COLO829 (cell line): Measurements from ENCODE around the gene SRSF10.
"Not testable (repeated sequence)": the region's sequence is repeated elsewhere in the genome, so short reads cannot be mapped to it uniquely, and the experiment has no call there.

Experiments used
- DNase-seq: peaks from one replicate; pipeline ENCODE4 v3.0.0; 2012; ENCODE audit warnings: low spot score

SRSF10 gene

DNA sequence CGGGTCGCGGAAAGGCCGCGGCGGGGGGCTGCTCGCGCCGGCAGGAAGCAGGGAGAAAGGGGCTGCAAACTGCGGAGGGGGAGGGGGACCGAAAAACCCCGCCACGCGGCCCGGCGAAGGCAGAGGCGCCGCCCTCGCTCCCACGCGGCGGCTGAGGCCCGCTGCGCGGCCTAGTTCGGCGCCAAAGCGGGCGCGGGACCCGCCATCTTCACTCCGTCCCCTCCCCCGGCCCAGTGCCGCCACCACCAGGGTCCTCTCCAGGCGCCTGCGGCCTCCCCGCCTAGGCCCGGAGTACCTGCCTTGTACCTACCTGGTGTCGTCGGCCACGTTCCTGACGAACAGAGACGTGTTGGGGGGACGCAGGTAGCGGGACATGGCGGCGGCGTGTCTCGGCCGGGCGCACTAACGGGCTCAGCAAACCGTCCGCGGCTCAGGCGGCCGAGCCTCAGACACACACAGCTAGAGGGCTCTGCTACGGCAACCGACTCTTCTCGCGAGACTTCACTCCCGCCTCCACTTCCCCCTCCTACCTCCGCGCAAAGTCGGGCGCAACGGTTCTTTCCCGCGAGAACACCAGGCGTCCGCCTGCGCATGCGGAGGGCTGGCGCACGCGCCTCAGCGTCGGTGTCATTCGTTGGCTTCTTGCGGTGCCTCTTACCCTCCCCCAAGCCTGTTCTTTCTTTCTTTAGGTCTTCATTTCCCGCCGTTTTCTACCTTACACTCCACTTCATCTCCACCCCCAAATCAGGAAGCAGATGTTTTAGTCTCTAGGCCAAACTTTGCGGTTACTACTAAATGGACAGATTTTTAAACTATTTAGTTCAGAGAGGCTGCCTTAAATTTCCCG is at the start of gene SRSF10:
SRSF10 (minus strand) TSS at position 447 of the 847 bp plus-strand sequence; CDS start at position 375, 72 bp downstream.
- peak; percentile 96 for DNase-seq

DNA sequence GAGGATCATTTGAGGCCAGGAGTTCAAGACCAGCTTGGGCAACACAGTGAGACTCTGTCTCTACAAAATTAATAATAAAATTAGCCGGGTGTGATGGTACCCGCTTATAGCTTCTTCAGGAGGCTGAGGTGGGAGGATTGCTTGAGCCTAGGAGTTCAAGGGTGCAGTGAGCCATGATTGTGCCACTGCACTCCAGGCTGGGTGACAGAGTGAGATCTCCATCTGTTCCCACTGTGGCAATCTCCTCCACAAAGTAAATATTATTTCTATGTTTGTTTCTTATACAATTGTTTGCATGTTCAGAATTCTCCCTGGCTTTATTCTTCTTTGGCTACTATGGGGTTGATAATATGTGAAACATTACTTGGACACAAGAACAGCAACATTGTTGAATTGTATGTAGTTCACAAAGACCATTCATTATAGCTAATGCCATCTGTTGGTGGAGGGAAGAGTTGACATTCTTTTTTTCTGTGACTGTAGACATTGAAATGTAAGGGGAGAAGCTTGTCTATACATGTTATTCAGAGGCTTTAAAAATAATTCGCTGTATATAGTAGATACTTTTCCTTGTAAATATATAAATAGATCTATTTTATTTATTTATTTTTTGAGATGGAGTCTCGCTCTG is 47.8 kb upstream of the SRSF10 start:
- peak; percentile 57 for DNase-seq

DNA sequence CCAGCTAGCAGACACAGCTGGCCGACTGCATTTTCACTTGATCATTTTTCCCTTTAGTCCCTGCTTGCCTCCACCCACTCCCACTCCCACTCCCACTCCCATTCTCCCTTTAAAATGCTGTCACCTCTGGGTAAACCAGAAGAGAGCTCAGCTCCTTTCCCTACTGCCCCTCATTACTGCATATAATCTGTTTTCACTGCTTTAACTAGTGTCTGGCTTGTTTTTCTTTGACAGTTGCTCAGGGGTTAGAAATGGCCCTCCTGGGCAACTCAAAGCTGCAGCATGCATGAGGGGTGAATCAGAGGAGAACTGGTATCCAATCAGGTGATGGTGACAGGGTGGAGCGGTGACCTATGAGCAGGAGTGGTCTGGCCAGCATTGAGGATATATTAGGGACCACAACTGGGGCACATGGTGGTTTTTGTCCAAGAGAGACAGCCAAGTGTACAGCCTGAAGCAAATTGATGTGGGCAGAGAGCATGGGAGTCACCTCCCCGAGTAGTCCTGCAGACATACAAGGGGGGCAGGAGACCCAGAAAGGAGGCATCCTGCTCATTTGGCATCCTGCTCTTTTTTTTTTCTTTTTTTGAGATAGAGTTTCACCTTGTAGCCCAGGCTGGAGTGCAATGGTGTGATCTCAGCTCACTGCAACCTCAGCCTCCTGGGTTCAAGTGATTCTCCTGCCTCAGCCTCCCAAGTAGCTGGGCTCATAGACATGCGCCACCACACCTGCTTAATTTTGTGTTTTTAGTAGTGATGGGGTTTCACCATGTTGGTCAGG is 42.6 kb upstream of the SRSF10 start:
- no peak for DNase-seq

DNA sequence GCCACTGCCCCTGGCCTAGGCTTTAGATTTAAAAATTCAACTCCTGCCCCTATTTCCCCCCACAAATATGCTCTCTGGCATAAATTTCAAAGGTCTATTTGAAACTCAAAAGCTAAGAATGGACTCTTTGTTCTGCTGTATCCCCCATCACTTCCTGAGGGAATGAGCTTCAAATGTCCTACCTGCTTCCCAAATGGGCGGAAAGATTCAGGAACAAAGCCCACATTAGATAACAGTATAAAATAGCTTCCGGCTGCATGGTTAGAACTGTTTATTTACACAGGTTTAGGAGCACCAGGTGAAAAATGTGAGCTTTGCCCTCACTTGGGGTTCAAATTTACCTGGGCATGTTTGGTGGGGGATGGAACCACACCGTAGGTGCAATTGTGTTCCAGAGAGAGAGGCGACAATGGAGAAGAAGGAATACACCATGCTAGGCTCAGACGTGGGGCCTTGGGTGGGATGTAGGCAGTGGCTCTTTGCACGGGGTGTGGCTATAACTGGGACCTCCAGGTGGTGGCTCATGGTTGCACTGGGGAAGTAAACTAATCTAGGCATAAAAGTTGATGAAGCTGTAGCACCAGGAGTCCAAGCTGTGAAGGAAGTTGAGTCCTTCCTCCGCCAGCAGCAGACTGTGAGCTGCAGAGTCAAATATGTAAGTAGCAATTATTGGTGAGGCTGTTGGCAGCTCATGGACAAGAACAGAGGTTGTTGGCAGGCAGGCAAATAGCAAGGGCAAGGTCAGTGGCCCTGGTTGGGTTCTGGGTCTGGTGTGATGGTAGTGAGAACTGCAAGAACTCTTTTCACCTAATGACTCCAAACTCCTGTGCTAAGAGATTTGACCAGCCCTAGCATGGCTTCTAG is 41.5 kb upstream of the SRSF10 start:
- DNase-seq, result no peak

DNA sequence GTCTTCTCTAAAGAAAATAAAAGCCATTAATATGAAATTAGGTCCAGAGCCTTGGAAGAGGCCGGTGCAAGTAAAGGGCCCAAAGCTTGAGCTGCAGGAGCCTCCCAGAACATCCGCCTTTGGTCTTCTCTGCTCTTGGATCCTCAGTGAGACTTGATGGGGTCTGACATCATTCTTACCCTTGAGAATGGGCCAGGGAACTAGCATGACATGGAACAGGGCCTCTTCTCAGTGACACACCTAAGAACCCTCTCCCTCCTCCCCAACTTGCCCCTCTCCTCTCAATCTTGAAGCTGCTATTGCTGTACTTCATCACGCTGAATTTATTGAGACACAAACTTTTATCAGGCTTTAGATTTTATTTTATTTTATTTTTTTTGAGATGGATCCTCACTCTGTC is 40.3 kb upstream of the SRSF10 start:
- no peak for DNase-seq

DNA sequence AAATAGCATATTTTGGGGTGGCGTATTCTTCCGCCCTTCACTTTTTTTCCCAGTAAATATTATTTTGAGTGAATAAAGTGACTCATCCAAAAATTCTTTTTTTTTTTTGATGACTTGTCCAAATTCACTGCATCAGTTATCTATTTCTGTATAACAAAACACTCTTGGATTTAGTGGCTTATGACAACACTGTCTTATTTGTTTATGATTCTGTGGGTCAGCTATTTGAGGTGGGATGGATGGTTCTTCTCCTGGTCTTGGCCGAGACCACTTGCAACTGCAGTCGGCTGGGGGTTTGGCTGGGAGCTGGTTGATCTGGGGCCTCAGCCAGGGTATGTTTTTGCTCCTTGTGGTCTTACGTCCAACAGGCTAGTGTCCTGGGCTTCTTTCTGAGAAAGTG is 39.9 kb upstream of the SRSF10 start:
- DNase-seq, result no peak

DNA sequence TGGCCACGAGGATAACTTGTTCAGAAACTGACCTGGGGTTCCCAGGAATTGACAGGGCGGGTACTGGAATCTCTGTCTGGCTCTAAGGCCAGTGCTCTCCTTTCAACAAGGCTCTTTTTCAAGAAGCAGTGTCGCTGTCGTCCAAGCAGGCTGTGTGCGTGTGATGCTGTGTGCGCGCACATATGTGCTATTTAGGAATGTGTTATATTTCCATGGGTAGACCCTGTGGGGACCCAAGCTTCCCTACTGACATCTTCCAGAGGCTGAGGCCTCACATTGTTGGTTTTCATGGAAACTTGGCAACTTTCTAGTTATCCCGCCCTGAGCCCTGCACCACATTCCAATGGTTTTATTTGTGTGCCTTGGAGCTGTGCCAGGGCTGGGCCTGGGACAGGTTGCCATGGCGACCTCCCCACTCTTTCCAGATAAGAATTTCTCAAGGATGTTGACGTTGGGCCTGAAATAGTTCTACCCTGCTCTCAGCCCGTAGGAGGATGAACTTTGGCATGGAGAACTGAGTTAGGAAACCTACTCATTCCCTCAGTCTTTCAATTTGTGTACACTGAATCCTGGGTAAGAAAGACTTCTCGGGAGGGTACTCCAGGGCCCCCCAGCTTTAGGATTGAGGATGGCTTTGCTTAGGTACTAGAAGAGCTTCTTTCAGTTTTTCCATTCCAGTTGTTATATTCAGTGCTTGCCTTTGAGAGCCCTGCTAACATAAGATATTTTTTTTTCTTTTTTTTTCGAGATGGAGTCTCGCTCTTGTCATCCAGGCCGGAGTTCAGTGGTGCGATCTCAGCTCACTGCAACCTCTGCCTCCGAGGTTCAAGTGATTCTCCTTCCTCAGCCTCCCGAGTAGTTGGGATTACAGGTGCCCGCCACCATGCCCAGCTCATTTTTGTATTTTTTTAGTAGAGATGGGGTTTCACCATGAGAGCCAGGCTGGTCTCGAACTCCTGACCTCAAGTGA is 38.8 kb upstream of the SRSF10 start:
- peak; percentile 86 for DNase-seq

DNA sequence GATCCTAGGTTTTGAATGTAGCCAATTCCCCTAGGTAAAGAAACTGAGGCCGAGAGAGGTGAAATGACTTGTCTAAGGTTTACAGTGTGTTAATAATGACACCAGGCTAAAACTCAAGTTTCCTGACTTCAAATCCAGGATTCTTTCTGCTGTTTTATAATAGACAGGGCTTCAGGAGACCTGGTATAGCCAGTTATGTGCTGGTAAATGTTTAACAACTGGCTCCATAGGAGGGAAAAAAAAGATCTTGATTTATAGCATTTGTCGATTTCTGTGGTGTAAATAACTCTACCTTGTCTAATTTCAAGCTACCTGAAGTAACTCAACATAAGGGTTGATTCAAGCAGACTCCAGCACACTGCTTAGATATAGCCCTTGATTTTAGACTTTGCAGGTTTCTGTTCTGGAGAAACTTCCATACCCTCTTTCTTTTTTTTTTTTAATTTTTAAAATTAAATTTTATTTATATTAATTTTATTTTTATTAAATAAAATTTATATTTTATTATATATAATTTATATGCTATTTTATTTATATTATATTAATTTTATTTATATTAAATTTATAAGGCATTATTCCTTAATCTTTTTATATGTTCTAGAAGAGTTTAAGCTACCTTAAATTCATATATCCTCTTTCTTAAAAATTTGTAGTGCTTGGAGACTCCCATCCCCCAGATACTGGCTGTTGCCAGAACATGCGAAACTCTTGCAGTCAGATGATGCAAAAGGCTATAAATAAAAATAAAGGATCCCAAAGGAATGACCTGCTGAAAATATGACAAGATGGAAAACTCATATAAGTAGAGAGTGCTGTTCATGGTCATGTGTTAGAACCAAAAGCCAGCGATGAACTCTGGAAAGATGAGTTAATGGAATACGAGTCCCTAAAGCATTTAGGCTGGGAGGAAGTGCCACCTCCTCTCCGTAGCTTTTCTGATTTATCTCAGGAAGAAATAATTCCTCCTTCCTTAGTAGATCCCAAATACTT is 35.4 kb upstream of the SRSF10 start:
- peak; percentile 54 for DNase-seq

DNA sequence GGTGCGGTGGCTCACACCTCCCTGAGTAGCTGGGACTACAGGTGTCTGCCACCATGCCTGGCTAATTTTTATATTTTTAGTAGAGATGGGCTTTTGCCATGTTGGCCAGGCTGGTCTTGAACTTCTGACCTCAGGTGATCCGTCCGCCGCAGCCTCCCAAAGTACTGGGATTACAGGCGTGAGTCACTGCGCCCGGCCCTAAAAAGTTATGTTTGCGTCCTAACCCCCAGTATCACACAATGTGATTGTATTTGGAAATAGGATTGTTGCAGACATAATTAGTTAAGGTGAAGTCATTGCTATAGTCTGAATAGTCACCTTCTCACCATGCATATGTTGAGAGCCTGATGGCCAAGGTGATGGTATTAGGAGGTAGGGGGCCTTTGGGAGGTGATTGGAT is 32.8 kb upstream of the SRSF10 start:
- DNase-seq, result not testable (repeated sequence)

DNA sequence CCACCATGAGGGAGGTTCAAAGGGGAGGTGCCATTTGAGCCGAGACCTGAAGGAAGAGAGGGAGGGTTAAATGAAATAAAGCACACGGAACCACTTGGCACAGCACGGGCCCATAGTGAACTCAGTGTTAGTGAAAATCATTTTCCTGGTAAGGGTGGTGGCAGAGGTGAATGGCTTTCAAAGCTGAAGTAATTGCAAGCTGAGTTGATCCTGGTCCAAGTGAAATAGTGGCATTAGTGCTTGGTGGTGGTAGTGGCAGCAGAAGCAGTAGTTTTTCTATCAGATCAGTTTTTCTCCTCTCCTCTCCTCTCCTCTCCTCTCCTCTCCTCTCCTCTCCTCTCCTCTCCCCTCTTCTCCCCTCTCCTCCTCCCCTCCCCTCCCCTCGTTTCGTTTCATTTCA is 30.5 kb upstream of the SRSF10 start:
- DNase-seq, result no peak

DNA sequence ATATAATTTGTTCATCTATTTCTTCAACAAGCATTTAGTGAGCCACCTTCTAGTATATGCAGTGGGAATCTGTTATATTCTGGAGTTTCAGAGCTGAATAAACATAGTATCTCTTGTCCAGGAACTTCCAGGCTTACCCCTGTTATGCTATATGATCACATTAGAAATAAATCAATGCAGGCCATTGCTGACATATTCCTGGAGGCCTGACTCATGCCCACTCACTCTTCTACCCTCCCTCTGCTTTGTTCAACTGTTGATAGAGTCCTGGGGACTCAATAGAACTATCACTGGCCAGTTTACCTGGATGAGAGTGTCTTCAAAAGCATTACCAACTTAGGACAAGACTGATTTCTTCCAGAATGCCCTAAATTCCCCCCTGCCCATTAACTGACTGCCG is 29.3 kb upstream of the SRSF10 start:
- peak; percentile 48 for DNase-seq

DNA sequence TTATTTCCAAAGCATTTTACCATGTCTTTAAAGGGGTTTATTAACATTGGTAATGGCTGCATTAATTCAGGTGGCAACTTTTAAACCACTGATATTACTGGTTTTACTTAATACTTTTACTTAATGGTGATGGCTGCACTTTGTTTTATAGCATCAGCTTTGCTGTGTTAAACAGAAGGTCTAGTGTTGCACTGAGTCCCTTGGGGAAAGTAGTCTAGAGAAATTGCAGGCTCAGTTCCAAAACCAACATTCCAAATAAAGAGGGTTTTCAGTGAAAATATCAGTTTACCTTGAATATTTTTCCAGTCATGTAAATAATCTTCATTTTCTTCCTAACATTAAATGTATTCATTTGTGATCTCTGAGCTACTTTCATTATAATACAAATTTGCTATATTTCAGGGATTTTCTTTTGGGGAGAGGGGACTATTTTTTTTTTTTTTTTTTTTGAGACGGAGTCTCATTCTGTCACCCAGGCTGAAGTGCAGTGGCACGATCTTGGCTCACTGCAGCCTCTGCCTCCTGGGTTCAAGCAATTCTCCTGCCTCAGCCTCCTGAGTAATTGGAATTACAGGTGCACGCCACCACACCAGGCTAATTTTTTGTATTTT is 28.6 kb upstream of the SRSF10 start:
- DNase-seq, result peak; percentile 93

DNA sequence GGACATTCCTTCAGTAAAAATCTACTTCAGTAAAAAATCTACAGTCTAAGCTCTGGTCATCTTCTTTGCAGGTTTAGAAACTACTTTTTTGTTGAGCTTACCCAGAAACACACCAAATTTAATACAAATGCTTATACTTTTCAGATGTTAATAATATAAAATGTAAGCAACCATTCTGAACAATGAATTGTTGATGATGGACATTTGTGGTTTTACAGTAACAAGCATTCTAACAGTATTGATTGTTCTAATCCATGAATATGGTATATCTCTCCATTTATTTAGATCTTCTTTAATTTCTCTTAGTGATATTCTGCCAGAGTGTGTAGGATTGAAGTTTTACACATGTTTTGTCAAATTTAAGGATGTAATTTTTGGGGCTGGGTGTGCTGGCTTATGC is 27.0 kb upstream of the SRSF10 start:
- DNase-seq, result no peak

DNA sequence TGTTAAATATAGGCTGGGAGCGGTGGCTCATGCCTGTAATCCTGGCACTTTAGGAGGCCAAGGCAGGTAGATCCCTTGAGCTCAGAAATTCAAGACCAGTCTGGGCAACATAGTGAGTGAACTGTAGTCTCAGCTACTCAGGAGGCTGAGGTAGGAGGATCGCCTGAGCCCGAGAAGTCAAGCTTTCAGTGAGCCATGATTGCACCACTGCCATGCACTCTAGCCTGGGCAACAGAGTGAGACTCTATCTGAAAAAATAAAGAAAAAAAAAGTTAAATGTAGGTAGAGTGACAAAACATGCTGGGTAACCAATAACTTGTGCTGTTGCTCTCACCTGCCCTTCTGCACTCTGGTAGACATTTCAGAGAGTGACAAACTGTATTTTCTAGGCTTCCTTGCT is 25.0 kb upstream of the SRSF10 start:
- DNase-seq, result no peak

DNA sequence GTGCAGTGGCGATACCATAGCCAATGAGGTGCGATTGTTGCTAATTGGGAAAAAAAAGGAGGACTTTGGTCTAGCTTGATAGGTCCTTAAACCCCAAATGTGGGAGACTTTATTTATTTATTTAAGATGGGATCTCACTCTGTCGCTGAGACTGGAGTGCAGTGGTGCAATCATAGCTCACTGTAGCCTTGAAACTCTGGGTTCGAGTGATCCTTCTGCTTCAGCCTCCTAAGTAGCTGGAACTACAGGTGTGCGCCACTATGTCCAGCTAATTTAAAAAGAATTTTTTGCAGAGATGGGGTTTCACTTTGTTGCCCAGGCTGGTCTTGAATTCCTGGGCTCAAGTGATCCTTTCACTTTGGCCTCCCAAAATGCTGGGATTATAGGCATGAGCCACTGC is 24.0 kb upstream of the SRSF10 start:
- DNase-seq, result no peak

DNA sequence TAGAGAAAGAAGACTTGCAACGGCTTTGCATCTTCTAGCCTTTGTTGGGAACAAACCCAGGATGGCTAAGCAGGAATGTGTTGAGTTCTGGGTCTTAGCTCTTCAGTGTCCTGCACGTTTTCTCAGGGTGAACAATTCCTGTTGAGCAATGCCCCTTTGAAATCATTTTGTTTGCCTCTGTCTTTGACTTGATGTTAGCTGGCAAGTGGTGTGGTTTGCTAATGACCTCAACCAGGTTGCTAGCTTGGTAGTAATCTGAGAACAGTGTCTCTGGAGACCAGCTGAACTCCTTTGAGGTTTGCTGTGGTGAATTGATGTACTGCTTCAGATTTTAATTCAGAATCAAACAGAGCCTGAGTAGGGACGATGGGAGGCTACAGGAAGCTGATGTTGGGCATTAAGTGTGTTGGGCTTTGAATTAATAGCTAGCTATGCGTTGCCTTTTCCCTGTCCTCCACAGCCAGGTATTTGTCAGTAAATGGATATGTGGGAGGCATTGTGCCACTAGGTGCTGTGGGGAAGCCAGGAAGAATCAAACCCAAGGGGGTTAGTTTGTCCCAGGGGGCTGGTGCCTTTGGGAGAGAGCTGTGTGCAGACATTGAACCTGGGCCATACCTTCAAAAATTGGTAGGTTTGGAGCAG is 23.3 kb upstream of the SRSF10 start:
- no peak for DNase-seq

DNA sequence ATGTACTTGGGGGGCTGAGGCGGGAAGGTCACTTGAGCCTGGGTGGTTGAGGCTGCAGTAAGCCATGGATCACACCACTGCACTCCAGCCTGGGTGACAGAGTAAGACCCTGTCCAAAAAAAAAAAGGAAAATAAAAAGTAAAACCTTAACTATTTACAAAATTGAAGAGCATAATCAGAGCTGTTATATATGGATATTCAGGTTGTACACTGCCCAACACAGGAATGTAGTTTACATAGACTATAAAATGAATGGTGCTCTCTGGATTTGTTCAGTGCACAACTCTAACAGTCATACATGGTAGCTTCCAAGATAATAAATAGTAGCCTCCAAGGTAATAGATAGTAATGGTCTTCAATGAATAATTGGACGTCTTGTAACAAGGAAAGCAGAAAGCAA is 22.6 kb upstream of the SRSF10 start:
- no peak for DNase-seq

DNA sequence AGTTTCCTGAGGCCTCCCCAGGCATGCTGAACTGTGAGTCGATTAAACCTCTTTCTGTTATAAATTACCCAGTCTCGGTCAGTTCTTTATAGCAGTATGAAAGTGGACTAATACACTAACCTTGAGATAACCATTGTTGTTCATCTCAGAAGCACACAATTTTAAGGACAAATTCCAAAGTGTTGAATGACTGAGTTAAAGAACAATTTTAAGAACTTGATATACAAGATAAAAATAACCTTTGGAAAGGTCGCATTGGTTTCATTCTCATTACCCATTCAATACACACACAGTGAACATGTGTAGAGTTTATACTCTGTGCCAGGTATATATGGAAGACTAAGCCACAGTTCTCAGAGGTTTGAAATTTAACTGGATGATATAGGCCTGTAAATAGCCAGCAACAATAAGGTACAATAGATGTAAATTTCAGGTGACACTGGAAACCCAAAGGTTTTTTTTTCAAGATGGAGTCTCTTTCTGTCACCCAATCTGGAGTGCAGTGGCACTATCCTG is 19.1 kb upstream of the SRSF10 start:
- no peak for DNase-seq
